GM18519 (cell line): ENCODE results near the gene ONECUT3.

Experiments
- ATAC-seq: cut with Tn5 transposase; IDR thresholded peaks from one replicate; pipeline ENCODE4 v1.9.1; 2021; ENCODE audit warnings: mild to moderate bottlenecking, moderate library complexity; ENCODE audit not compliant: unreplicated experiment, low FRiP score

Gene ONECUT3

DNA sequence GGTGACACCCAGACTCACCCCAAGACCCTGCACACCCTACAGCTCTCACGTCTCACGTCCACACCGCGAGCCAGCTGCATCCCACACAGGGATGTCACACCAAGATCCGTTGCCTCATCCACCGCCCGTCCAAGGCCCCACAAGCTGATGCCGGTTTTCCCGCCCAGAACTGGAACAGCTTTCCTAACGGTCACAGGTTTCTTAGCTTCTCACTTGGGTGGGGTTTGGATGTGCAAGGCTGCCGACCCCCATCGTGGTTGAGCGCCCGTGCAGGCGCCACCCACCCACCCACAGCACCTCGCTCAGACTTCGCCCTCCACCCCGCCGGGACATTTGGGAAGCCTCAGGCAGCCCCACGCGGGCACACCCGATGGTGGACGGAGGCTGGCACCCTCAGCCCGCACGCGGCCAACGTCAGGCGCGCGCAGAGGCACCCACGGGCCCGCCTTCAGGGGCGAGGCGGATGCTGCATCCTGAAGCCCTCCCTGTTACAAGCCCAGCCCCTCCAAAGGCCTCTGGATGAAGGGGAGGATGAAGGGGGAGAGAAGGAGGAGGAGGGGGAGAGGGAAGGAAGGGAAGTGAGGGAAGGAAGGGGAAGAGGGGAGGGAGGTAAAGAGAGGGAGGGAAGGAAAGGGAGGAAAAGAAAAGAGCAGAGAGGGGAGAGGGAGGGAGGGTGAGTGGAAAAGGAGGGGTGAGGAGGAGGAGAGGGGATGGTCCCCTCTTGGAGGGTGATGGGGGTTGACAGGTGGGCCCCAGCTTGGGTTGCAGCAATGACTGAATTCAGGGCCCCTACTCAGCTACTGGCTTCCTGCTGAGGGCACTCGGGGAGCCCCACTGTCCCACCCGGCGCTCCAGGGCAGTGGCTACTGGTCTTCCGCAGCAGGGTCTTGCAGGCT is 12.8 kb downstream of the ONECUT3 start:
- no peak for ATAC-seq

DNA sequence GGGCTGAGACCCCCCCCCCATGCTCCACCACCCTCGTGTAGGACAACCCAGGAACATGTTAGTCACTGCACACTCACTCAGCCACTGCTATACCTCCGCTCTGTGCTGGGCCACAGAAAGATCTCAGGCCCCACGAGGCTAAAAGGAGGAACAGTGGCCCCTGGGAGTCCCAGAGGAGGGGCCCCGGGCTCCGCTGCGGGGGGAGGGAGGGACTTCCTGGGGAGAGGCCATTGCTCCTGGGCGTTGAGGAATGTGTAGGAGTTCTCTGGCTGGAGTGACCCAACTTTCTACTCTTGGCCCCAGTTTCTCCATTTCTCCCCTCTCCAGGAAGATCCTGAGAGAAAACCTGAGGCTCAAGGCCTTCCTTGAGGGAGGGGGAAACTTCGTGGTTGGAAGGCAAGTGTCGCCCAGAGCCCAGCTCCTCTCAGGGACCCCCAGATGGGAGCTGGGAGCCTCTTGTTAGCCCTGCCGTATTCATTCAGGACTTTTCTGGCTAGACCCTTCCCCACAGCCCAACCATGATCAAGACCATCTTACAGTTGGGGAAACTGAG is 13.6 kb downstream of the ONECUT3 start:
- ATAC-seq: no peak

DNA sequence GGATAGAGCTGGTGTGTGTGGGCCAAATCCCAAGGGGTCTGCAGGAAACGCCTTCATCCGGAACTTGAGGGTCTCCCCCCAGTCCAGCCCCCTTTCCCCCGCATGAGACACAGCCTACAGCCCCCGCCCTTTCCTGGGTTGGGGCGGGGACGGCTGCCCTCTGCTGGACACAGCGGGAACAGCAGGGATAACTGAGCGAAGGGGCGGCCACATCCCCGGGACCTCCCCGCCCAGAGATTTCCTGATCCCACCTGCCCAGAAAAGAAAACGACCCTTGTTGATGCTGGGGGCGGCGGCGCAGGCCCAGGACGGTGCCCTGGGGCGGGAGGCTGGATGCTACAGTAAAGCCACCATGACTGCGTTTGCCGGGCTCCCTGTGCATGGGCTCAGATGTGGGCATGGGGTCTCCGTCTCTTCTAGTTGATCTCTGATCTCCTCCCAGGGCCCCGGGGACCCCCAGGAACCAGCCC is 14.2 kb downstream of the ONECUT3 start:
- ATAC-seq: no peak

DNA sequence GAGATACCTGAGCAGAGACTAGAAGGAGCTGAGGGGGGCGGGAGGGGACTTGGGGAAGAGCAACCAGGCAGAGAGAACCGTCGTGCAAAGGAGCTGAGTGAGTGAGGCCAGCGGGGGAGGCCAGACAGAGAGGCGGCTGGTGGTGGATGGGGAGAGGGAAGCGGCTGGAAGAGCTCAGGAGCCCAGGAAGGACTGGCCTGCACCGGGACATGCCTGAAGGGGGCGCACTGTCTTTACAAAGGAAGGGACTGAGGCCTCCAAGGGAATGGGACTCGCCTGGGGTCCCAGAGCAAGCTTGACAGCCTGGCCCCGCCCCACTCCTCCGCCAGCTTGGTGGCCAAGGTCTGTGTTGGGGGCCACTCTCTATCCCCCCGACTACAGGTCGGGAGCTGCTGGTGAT is 14.9 kb downstream of the ONECUT3 start:
- ATAC-seq: no peak

DNA sequence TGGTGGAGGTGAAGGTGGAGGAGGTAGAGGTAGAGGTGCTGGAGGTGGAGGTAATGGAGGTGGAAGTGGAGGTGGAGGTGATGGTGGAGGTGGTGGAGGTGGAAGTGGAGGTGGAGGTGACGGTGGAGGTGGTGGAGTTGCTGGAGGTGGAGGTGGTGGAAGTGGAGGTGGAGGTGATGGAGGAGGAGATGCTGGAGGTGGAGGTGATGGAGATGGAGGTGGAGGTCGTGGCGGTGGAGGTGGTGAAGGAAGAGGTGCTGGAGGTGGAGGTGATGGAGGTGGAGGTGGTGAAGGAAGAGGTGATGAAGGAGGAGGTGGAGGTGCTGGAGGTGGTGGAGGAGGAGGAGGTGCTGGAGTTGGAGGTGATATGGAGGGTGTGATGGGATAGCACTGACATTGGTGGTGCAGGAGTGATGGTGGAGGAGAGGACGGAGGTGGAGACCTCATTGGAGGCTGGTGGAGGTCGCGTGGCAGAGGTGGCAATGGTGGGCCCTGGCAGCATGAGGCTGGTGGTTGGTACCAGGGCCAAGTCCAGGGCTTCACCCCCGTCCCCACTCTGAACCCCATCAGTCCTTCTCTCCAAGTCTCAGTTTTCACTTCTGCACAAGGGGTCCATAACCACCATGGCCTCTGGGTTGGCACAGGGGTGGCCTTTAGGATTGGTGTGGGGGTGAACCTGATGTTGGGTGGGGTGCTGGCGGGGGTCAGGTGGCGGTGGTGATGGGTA is 15.8 kb downstream of the ONECUT3 start:
- no peak for ATAC-seq

DNA sequence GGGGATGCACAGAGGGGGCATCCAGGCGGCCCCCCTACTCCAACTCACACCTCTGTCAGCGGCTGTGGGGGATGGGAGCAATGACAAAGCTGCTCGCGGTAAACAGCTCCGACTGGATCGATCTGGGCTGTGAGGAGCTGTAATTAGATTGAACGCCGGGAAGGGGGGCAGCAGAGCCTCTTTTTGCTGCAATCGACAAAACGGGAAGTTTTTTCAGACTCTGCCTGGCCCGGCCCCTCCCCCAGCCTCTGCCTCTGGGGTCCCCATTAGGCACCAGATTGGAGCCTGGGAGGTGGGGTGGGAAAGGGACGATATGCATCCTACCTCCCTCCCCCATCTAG is 16.3 kb downstream of the ONECUT3 start:
- no peak for ATAC-seq

DNA sequence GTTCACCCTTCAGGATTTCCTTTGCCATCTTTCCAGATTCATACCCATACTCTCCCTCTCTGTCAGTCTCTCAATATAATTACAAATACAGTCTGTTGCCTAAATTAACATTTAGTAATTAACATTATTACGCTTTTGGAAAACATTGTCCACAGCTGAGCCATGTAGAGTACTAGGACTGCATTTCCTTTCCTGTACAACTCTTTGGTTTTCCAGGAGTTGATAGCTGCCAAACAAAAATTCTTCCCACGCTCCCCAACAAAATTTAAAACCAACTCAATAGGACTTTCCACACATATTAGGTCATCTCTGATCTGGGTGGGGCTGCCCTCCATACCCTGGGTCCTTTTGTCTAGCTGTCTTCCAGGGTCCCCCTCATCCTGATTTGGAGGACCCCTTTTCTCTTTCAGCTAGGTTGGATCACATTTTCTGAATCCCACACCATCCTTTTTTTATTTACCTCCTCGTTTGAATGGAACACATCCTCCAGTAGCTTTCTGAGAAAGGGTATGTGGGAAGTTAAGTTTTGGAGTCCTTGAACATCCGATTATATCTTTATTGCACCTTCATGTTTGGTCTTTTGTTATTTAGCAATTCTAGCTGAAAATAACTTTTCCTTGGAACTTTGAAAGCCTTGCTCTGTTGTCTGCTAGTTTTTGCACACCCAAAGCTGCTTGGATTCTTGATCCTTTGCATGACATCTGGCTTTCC is 17.7 kb downstream of the ONECUT3 start:
- ATAC-seq: no peak

DNA sequence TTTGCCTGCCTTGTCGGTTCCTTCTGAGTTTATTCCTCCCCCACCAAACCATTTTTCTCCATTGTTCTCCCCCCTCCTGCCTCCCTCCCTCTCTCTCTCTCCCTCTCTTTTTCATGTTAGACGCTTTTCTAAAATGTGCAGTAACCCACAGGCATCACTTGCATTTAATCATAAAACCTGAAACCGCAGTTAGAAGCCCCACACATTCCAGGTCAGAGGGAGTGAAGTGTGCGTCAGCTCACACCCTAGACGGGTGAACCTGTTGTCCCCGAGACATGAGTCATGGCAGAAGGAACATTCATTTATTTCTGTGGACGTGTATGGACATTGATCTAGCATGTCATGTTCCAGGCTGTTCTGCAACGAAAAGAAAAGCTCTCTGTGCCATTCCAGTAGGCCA is 19.9 kb downstream of the ONECUT3 start:
- ATAC-seq: no peak

DNA sequence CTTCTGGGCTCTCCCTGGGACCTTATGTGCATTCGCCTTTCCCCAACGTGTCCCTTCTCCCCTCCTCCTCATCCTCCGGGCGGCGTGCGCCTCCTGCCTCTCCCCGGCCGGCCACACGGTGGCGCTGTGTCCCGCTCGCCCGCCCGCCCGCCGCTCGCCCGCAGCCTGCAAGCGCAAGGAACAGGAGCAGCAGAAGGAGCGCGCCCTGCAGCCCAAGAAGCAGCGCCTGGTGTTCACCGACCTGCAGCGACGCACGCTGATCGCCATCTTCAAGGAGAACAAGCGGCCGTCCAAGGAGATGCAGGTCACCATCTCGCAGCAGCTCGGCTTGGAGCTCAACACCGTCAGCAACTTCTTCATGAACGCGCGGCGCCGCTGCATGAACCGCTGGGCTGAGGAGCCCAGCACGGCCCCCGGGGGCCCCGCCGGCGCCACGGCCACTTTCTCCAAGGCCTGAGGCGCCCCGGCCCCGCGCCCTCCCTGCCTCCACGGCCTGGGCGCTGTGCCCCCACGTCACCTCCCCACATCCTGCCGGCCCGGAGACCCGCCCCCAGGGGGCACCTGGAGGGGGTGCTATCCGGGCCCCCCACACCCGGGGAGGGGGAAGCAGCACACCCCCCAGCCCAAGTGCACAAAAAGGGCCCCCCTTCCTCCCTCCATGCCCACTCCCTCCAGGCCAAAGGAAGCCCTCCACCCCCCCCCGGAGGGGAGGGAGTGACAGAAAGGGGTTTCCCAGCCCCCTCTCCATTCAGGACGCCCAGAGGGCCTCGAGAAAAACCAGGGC is 21.9 kb downstream of the ONECUT3 start:
- ATAC-seq: no peak

DNA sequence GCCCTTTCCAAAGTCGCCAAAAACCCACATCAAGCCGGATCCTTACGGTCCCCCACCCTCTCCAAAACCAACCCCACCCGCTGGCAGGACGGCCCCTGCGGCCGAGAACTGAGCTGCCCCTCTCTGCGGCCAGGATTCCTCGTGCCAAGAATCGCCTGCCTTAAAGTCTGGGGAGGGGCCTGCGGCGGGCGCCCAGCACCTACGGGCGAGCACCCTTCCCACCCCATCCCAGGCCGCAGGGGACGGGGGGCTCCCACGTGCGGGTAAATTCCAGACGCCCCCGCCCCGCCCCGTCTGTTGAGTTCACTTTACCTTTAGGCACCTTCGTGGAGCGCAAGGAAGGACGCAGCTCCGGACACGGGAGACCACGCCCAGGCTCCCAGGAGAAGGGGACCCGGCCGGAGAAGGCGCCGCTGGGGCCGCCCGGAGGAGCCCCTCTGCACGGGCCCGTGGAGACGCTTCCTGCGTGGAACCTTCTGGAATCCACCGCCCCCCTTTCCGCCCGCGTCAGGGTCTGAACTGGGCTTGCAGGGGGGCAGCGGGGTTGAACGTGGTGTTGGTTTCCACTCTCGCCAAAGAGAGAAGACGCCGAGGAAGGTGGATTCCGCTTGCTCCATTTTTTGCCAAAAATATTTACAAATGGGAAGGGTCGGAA is 22.8 kb downstream of the ONECUT3 start:
- ATAC-seq: no peak

DNA sequence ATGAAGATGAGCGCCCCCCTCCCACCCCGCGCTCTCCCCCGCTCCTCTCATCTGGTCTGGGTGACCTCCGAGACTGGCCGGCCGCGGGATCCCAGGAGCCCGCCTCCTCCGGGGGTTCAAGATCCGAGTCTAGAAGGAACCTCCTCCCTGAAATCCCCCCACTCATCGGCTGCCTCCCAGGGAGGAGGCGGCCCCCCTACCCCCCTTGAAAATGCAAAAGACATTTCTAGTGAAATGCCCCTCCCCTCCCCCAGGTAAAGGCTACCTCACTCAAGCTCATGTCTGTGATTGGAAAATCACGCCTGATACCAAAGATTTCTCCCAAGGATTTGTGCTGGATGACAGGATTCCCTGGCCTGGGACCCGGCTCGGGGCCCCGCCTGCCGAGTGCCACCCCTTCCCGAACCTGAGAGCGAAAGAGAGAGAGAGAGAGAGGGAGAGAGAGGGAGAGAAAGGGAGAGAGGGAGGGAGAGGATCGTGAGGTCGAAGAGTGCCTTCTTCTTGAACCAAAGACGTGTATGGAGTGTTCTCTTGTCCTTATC is 23.4 kb downstream of the ONECUT3 start:
- no peak for ATAC-seq

DNA sequence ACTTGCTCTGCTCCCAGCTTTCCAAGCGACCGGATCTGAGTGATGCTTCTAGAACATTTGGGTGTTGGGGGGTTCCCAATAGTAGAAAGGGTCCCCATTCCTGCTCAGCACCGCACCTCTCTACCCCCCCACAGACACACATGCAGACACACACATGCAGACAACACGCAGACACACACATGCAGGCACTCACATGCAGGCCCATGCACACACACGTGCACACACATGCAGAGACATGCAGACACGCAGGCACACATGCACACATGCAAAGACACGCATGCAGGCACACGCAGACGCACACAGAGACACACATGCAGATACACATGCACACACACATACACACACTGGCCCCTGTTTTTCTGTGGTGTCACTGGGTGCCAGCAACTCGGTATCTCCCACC is 23.8 kb downstream of the ONECUT3 start:
- no peak for ATAC-seq

DNA sequence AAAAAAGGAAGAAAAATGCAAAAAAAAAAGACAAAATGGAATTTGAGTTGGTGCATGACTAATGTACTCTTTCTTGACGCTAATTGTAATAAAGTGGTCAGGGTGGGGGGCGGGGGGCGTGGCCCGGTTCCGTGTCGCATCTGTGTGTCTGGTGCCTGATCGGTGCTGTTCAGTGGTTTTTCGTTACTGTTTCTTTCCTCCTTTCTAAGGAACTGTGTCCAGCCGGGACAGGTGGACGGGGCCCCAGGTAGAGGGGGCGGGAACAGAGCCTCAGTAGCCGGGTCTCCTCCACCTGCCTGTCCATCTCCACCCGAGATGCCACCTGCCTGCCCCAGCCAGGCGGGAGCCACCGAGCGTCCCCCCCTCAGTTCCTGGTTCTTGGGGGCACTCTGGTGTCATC is 26.3 kb downstream of the ONECUT3 start:
- ATAC-seq: no peak

DNA sequence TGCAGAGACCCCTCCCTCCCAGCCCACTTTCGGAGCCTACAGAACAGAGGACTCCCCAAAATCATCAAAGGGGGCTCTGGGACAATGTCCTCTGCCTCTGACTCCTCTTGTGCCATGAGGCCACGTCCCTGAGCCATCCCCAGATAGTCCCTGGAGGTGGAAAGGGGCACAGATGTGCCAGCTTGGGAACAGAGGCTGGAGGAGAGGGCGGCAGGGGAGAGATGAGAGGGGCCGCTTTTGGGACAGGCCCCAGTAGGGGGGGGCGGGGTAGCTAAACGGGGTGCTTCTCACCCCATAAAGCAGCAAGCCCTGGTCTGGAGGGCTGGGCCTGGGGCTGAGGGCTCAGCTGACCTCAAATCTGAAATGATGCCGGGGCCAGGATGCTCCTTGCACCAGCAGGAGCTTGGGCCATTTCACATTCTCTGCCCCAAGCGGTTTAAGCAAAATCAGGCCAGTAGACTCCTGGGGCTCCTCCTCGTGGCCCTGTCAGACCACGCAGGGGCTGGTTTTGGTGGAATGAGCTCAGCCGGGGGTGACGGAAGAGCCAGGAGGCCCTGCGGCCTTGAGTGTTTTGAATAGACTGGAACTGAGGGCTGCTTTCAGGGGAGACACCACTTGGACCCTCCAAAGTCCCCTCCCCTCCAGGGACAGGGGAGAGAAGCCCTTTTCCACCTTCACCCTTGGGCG is 27.1 kb downstream of the ONECUT3 start:
- no peak for ATAC-seq

DNA sequence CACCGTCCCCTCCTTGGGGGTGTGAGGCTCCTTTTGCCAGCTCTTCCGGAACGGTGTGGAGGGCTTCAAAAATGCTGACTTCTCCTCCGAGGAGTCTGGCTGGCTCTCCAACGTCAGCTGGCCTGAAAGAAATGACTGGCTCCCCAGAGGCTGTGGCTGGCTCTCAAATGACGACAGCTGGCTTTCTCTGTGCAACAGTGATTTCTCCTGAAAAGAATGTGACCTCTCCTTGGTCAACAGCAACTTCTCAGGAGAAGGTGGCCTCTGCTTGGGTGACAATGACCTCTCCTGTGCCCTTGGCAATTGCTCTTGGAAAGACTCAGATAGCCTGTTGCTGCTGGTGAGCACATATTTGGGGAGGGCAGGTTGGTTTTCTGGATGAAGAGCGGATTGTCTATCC is 29.2 kb downstream of the ONECUT3 start:
- no peak for ATAC-seq

DNA sequence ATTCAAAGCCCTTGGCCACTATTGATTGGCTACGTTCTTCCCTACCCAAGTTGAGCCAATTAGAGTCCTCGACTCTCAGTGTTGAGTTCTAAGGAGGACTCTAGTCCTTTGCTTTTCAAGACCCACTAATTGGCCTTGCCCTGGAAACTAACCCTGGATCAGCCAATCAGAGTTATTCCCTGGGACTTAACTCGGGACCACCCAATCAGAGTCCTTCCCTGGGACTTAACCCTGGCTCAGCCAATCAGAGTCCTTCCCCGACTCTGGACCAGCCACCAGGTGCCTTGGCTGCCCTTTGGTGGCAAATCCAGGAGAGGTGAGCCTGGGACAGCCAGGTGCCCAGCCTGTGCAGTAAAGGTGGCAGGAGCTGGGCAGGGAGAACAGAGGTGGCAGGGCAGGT is 30.0 kb downstream of the ONECUT3 start:
- no peak for ATAC-seq

DNA sequence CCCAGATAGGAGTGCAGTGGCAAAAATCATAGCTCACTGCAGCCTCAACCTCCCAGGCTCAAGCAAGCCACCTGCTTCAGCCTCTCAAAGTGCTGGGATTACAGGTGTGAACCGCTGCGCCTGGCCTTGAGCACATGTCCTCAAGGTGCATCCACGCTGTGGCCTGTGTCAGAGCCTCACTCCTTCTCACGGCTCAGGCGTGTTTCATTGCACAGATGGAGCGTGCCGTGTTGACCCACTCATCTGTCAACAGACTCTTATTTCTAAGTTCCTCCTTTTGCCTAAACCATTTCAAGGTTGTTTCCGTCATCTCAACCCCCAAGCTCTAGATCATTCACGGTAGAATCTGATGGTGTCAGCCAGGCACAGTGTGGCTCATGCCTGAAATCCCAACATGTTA is 30.6 kb downstream of the ONECUT3 start:
- ATAC-seq: no peak

DNA sequence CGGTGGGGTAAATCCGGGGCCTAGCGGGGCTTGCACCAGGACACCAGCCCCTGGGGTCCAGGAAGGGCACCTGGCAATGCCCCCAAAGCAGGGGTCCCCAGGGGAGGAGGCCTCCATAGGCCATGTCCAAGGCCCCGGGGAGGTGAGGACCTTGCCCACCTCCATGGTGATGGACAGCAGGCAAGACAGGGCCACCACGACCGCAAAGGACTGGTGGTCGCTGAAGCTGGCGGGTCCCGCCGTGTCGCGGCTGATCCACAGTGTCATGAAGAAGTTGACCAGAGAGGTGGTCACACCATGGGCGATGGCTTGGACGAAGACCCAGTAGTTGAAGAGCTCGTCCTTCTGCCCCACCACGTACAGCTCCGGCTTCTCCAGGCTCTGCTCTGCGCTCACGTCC is 32.0 kb downstream of the ONECUT3 start:
- no peak for ATAC-seq

DNA sequence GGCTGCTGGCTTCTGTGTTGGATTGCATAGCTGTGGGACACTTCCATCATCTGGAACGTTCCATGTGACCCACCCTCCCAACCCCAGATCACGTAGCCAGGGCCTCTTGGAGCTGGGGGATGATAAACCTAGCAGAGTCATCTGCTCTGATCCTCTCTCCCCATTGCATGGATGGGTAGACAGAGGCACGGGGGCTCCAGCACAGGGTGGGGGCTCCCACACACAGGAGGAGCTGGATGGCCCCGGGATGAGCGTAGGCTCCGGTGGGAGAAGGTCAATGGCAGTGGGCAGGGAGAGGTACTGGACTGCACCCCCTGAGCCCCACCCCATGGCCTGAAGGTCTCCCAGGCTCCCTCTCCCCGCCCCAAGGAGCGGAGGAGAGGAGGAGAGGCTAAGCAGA is 33.4 kb downstream of the ONECUT3 start:
- no peak for ATAC-seq
